Activated gamma-delta T cell treated with anti-CD3 and anti-CD28 coated beads, Interleukin-2, amount 50 U/mL, for 16 hours (primary cell): ENCODE results near the gene HOXA9.
A peak's percentile ranks its signal among the peaks of the same experiment; 100 is the strongest.

Experiments
- DNase-seq: peaks from one replicate; pipeline ENCODE4 v3.0.0-alpha.2; 2020; ENCODE audit warnings: low read depth

HOXA9 gene

GRCh38 chr7:27163288-27164044, 1.9 kb downstream of the HOXA9 start:
- no peak for DNase-seq

GRCh38 chr7:27162561-27163287, 2.6 kb downstream of the HOXA9 start:
- DNase-seq: no peak

- DNase-seq: no peak
Observed at GRCh38 chr7:27161721-27162560, 3.4 kb downstream of the HOXA9 start.

GRCh38 chr7:27161214-27161720, 4.1 kb downstream of the HOXA9 start:
- DNase-seq: no peak

GRCh38 chr7:27160546-27161213, 4.7 kb downstream of the HOXA9 start:
- DNase-seq: peak; percentile 81

- no peak for DNase-seq
Observed at GRCh38 chr7:27160145-27160545, 5.2 kb downstream of the HOXA9 start.

GRCh38 chr7:27159266-27160144, 5.8 kb downstream of the HOXA9 start:
- DNase-seq: no peak

- DNase-seq: no peak
Observed at GRCh38 chr7:27158436-27159265, 6.7 kb downstream of the HOXA9 start.

- DNase-seq: no peak
Observed at GRCh38 chr7:27157702-27158431, 7.5 kb downstream of the HOXA9 start.

- no peak for DNase-seq
Observed at GRCh38 chr7:27156916-27157701, 8.2 kb downstream of the HOXA9 start.

GRCh38 chr7:27156508-27156898, 8.8 kb downstream of the HOXA9 start, which contains the start of gene HOXA7:
HOXA7 (minus strand) TSS chr7:27156675; CDS start chr7:27156545, 130 bp downstream.
- DNase-seq: no peak

- DNase-seq: no peak
Observed at GRCh38 chr7:27155816-27156507, 9.4 kb downstream of the HOXA9 start.

GRCh38 chr7:27154901-27155815, 10.2 kb downstream of the HOXA9 start:
- no peak for DNase-seq

GRCh38 chr7:27154369-27154768, 11.0 kb downstream of the HOXA9 start:
- DNase-seq: no peak

GRCh38 chr7:27153526-27153925, 11.8 kb downstream of the HOXA9 start:
- DNase-seq: no peak

GRCh38 chr7:27152816-27153442, 12.4 kb downstream of the HOXA9 start:
- DNase-seq: no peak
